Fibroblast of lung (primary cell): ENCODE results near the gene HMOX1.

Source experiments
- EZH2 ChIP-seq: IDR thresholded peaks from 2 replicates; pipeline ENCODE4 v1.5.1; 2012; ENCODE audit warnings: low read length, control low read depth, mild to moderate bottlenecking; ENCODE audit errors: missing control alignments
- TF ChIP-seq, protein P1 (sequence below), 2 donors: IDR thresholded peaks in 1 of 2; conservative IDR thresholded peaks in 1 of 2; 1 replicate in 1 of 2; 2 replicates in 1 of 2; pipeline ENCODE4 v1.5.1; 2011 to 2012; ENCODE audit warnings: low read length in 2 of 2, control low read depth in 1 of 2, inconsistent platforms in 1 of 2, low read depth in 1 of 2, mild to moderate bottlenecking in 1 of 2

GRCh38 chr22:35394810-35395563 lies 14.1 kb downstream of the HMOX1 start:
- TF ChIP-seq, protein P1, sequence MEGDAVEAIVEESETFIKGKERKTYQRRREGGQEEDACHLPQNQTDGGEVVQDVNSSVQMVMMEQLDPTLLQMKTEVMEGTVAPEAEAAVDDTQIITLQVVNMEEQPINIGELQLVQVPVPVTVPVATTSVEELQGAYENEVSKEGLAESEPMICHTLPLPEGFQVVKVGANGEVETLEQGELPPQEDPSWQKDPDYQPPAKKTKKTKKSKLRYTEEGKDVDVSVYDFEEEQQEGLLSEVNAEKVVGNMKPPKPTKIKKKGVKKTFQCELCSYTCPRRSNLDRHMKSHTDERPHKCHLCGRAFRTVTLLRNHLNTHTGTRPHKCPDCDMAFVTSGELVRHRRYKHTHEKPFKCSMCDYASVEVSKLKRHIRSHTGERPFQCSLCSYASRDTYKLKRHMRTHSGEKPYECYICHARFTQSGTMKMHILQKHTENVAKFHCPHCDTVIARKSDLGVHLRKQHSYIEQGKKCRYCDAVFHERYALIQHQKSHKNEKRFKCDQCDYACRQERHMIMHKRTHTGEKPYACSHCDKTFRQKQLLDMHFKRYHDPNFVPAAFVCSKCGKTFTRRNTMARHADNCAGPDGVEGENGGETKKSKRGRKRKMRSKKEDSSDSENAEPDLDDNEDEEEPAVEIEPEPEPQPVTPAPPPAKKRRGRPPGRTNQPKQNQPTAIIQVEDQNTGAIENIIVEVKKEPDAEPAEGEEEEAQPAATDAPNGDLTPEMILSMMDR (conservative IDR thresholded peaks at IDR 0.05 in 1 of 2, IDR thresholded peaks at IDR 0.05 in 1 of 2; ENCODE audit: low read depth in 1 of 2, low read length in 2 of 2), result no peak
- TF ChIP-seq EZH2, result no peak
